Uterus (tissue), 2 donors: ENCODE data around the gene C10orf71.

Source experiments
- CTCF ChIP-seq, 4 experiments: fragments of 200-600 bp in 2 of 4; fragments of 450-650 bp in 2 of 4; sonication (generic) in 2 of 4; IDR thresholded peaks; one replicate each; pipeline ENCODE4 v1.5.1; 2016 to 2019; ENCODE audit warnings: antibody characterized with exemption in 4 of 4, mild to moderate bottlenecking in 2 of 4, moderate library complexity in 1 of 4
- POLR2A ChIP-seq, 2 donors: fragments of 450-650 bp; IDR thresholded peaks; one replicate each; pipeline ENCODE4 v1.6.1; 2016; ENCODE audit warnings: antibody characterized with exemption in 2 of 2, mild to moderate bottlenecking in 1 of 2, moderate library complexity in 1 of 2

DNA sequence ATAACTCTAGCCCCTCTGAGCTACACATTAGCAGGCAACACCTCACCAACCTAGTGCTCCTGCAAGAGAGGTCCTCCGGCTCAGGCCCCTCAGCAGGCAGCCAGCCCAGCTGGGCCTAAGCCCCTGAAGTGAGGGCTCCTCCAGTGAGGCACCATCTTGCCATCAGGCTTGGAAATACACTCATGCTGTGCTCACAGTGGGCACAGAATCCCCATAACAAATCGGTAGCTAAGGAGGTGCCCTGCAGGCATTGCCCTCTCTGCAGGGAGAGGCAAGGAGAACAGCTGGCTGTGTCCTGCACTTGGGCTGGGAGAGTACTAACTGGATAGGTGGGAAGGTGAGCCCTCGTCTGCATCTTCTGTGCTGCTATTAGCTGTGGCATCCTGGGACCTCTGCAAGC is 3.7 kb upstream of the C10orf71 start:
- TF ChIP-seq CTCF (IDR thresholded peaks at IDR 0.05) (no peak), POLR2A (IDR thresholded peaks at IDR 0.05) (no peak)
